H1 (cell line): ENCODE results near the gene DNAJC21. TPM values are rescaled to one million over a fixed set of nuclear protein-coding genes. Genes with fewer than 3 reads are reported as not detected.

Source experiments
- FOSL1 ChIP-seq: IDR thresholded peaks from 2 replicates; pipeline ENCODE4 v1.6.1; 2011; ENCODE audit warnings: mild to moderate bottlenecking, low read depth, low read length, moderate library complexity; ENCODE audit not compliant: insufficient read depth
- POLR2A ChIP-seq, 2 experiments: IDR thresholded peaks; 1 replicate in 1 of 2; 2 replicates in 1 of 2; pipeline ENCODE4 v1.6.1; 2011; ENCODE audit warnings: low read depth in 2 of 2, low read length in 2 of 2, mild to moderate bottlenecking in 2 of 2; ENCODE audit errors: control extremely low read depth in 1 of 2
- polyA plus RNA-seq, 7 experiments: library from polyadenylated mRNA; depleted of rRNA in 3 of 7; stranded (reverse) in 5 of 7; unstranded in 2 of 7; fragments of >200 nt in 5 of 7; fragments of 200-250 nt in 2 of 7; gene quantifications; 1 replicate in 5 of 7; 2 replicates in 1 of 7; 4 replicates in 1 of 7; pipeline versions ENCODE4 v1.2.1 to v1.2.3, GENCODE V29; 2011 to 2013; ENCODE audit warnings: missing spikeins in 2 of 7, mixed read lengths in 2 of 7
- total RNA-seq: library from RNA; stranded (reverse); fragmentation: NEBNext Ultra II Directional; extraction: Animal tissue kit (Norgen Biotek cat#: 25700); gene quantifications from 2 replicates; pipeline ENCODE4 v1.2.1, GENCODE V29; 2021

The DNAJC21 gene
- total and polyA plus RNA-seq, 2 of the 8 experiments (the other 6 are each of a cell fraction or from before 2014, with no cell fraction given), result 5.1 to 47.5 TPM

DNA sequence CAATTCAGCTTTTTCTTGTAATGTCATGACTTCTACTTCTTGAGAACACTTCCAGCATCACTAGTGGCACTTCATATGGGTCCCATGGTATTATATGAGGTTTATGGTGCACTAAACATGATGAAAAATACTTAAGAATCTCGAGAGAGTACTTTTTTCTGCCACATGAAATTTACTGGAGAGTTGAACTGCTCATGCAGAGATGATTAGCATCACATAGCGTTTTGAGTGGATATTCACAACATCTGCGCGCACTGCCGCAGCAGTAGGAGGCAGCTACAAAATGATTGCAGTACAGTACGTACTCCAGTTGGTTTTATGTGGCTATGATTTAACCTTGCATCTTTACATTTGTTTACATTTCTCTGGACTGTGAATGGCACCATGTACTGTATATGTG lies 28.7 kb upstream of the DNAJC21 start (continued):
- TF ChIP-seq POLR2A (IDR thresholded peaks at IDR 0.05; ENCODE audit: control extremely low read depth in 1 of 2, low read depth in 2 of 2, low read length in 2 of 2) (no peak), FOSL1 (no peak)
